ENCODE data around the gene ZMYND19.
A peak's percentile ranks its signal among the peaks of the same experiment; 100 is the strongest.
"Not testable (repeated sequence)": the region's sequence is repeated elsewhere in the genome, so short reads cannot be mapped to it uniquely, and the experiment has no call there.

The ZMYND19 gene

GRCh38 chr9:137586854-137587253, 3.5 kb downstream of the ZMYND19 start:
- no peak for DNase-seq

GRCh38 chr9:137583957-137584356, 6.4 kb downstream of the ZMYND19 start:
- no peak for DNase-seq

GRCh38 chr9:137583347-137583746, 7.0 kb downstream of the ZMYND19 start:
- DNase-seq, result no peak

- no peak for DNase-seq
Measured at GRCh38 chr9:137582286-137582860, 7.9 kb downstream of the ZMYND19 start.

DNA sequence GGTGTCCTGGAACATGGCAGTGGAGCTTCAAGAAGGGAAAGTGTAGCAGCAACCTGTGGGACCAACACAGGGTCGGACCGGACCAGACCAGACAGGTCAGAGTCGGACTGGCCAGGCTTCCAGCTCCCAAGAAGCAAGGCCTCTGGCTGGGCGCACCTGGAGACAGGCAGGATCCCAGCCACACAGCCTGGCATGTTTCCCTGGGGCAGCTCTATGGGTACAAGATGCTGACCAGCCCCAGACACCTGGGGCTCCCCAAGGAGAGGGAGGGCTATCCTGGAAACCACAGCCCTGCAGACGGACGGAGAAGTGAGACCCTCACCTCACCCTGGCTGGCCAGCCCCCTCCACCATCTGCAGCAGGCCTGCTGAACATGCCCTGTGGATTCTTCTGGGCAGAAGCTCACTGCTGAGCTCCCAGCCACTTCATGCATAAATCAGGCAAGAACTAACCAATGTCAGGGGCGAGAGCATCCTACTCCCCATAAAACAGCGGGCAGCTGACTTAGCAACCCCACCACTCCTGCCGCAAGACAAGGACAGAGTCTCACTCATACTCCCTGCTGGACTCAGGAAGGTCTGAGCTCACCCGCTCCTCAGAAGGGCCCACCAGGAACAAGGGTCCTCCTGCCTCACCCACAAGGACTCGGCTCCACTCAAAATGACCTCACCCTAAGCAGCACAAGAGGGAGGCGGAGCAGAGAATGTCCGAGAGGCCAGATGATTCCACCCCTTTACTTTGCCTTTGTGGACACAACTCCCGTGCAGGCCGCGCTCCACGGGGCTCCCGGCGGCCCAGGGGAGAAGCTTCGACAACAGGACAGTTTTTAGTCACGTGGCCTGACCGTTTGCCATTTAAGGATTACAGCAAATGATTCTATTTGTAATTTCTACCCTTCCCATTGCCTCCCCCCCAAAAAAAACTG, 8.7 kb downstream of the ZMYND19 start:
- no peak for DNase-seq

GRCh38 chr9:137580954-137581322, 9.4 kb downstream of the ZMYND19 start:
- DNase-seq, result no peak

GRCh38 chr9:137580209-137580953, 9.9 kb downstream of the ZMYND19 start:
- DNase-seq, result no peak

DNA sequence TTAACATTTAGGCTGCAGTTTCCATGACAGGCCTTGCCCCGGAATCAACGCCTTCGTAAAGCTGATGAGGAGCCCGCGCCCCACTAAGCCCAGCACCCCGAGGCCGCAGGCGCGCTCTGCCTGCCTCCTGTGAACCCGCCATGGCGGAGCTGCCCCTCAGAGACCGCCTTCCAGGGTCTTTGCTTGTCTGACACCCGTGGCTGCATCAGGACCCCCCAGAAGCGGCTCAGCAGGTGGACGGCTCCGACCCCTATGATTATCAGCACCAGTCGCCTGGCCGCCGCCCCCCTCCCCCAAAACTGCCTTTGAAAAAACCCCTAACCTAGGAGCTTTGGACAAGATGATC, 11.1 kb downstream of the ZMYND19 start:
- no peak for DNase-seq

DNA sequence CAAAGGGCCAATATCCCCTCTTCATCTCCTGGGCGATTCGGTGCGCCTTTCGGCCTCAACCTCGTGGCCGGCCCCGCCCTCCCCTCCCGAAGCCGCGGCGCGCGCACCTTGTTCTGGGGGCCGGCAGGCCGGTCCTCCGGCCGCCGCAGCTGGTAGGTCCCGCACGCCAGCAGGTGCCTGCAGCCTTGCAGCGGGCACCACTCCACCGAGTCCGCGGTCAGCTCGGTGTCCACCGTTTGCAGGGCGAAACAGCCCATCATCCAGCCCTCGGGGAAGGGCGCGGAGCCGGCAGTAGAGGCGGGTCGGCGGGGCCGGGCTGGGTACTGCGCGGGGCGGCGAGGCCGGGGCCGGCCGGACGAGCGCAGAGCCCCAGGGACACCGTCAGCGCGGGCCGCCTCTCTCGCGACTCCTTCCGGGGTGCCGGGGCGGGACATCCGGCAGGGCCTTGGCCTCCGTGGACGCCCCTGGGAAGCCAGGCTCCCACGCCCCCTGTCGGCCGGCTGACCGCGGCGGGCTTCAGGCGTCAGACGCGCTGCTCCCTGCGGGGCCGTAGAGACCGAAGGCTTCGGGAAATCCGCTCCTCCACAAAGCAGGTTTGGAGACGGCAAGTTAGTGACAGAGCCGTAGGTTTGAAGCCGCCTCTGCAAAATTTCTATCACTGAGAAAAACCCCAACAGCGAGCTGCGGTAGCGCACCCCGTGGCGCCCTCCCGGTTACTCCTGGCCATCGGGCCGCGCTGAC, 11.6 kb downstream of the ZMYND19 start, which contains the start of gene DPH7:
DPH7 (minus strand) TSS at position 408 of the 741 bp plus-strand sequence; CDS start at position 260, 148 bp downstream.
- DNase-seq, result peak; percentile 98

DNA sequence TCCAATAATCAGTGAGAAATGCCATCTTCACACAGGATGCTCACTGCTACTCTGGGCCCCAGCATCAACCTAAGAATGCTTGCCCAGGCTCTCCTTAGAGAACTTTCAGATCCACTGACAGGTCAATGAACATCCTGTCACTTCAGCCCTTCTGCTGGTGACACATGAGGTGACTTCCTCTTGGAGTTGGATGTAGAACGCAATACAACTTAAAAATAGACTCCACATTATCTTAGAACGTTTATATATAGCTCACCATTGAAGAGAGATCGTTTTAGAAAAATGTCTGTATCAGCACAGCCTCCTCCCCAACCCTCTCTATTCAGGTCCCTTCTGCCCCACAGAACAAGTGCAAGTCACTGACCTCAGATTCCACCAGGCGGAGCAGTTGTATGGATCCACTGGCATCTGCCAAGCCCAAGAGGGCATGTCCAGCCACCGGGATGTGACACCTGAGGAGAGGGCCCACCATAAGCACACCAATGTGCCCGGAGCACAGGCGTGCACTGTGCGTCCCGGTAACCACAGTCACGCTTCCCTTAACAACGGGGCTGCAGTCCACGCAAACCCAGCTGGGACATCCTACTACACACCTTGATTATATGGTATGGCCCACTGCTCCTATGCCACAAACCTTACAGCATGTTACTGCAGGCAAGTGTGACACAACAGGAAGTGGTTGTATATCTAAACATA, 14.4 kb downstream of the ZMYND19 start:
- DNase-seq, result no peak

DNA sequence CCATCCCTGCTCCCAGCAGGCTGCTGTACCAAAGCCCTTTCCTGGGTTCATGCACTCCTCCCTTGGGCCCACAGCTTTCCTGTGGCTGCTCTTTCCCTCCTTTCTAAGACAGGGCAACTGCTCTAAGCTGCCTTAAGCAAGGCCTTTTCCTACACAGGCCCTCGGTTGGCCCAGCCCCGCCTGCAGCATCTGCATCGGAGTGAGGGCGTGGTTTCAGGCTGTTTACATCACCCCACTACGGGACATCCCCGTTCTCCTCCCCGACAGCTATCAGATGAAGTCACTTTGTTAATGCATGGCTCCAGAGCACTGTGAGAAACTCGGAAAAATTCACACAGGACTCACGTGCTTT, 15.0 kb downstream of the ZMYND19 start:
- no peak for DNase-seq

- DNase-seq, result no peak
Measured at GRCh38 chr9:137574192-137574591, 16.1 kb downstream of the ZMYND19 start.

- DNase-seq, result no peak
Measured at GRCh38 chr9:137570566-137570965, 19.7 kb downstream of the ZMYND19 start.

DNA sequence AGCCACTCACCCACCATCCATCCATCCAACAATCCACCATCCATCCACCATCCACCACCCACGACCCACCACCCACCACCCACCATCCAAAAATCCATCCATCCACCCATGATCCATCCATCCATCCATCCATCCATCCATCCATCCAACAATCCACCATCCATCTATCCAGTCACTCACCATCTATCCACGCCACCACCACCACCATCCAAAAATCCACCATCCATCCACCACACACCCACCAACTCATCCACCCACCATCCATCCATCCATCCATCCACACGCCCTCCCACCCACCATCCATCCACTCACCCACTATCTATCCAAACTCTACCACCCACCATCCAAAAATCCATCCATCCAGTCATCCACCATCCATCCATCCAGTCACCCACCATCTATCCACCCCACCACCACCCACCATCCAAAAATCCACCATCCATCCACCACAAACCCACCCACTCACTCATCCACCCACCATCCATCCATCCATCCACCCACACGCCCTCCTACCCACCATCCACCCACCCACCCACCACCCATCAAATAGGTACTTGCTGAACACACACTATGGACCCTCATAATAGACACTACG, 20.6 kb downstream of the ZMYND19 start:
- DNase-seq, result no peak

DNA sequence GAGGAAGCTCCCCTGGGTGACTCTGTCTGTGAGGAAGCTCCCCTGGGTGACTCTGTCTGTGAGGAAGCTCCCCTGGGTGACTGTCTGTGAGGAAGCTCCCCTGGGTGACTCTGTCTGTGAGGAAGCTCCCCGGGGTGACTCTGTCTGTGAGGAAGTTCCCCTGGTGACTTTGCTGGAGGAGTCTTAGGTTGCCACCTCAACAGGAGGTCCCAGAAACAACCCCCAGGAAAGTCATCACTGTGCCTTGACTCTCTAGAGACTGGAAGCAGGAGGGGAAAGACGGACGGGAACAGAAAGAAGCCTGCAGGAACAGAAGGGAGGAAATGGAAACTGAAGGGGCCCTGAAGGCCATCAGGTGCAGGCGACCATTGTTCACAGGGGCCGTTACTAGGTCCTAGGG, 21.9 kb downstream of the ZMYND19 start:
- not testable (repeated sequence) for DNase-seq

- no peak for DNase-seq
Measured at GRCh38 chr9:137564817-137565411, 25.4 kb downstream of the ZMYND19 start.

DNA sequence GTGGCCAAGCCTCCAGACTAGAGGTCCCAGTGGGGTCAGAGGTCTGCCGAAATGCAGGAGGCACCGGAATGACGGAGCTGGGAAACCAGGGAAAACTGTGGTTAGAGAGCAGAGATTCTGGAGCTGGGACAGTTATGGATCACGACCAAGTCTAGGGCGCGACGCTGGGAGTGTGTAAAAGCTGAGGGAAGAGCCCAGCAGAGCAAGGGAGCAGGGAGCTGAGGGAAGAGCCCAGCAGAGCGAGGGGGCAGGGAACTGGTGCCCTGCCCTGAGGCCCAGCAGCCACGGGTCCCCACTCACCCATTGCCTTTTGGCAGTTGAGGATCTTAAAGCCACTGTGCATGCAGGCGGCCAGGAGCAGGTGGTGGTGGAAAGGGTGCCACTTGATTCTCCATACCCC, 26.2 kb downstream of the ZMYND19 start:
- DNase-seq, result no peak

- no peak for DNase-seq
Measured at GRCh38 chr9:137558127-137558526, 32.2 kb downstream of the ZMYND19 start.

GRCh38 chr9:137556069-137556838, 34.1 kb downstream of the ZMYND19 start:
- DNase-seq, result no peak

DNA sequence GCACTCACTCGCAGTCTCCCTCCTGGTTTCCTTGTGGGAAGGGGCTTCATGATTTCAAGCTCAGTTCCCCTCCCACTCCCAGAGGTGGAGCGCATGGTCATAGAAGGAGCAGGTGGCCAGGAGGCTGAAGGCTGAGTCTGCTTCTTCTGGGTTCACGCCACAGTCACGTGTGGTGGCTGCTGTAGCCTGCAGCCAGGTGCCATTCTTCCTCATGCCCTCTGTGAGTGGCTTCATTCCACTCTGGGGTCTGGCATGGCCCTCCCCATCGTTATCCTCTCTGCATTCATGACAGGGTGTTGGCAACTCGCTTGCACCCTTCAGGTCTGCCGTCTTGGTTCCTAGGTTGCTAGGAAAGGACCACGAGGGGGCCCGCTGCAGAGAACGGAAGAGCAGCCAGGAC, 35.1 kb downstream of the ZMYND19 start:
- DNase-seq, result no peak

GRCh38 chr9:137554349-137554748, 36.0 kb downstream of the ZMYND19 start:
- DNase-seq, result no peak
